ENCODE measurements around the gene F12. TPM values are rescaled to one million over a fixed set of nuclear protein-coding genes. Genes with fewer than 3 reads are reported as not detected.

Gene F12
- total and polyA plus RNA-seq, 10 donors = 0.60 to 2.3 (median 1.1) TPM

DNA sequence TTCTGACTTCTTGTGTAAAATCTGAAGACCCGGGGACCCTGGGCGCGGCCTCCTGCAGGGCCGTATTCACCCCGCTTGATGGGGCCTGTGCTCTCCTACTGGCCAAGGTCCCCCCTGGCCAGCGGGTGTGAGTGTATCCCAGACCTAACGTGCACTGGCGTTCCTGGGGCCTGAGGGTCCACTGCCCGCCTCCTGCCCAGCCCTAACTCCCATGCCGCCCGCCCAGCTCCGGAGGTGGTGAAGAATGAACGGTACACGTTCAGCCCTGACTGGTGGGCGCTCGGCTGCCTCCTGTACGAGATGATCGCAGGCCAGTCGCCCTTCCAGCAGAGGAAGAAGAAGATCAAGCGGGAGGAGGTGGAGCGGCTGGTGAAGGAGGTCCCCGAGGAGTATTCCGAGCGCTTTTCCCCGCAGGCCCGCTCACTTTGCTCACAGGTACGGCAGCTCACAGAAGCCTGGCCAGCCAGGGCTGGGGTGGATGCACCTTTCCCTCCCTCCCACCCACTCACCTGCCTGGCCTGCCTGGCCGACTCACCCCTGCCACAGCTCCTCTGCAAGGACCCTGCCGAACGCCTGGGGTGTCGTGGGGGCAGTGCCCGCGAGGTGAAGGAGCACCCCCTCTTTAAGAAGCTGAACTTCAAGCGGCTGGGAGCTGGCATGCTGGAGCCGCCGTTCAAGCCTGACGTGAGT lies 26.6 kb upstream of the F12 start:
- intact Hi-C loops (cut with DNase I; ENCODE audit: low total_unique reads) = no loop called here
- no peak overlapping the region for H3K4me3 ChIP-seq
- H3K36me3 ChIP-seq = peaks cover 12 to 100% (median 87%) of the 10 kb centered on the region in 6 donors
- H3K4me1 ChIP-seq = peaks cover 25 to 98% (median 47%) of the 10 kb centered on the region in 6 donors
- 94 to 97% (median 95%) methylated on average over 34 to 37 of the region's 37 CpGs for WGBS, 5 donors
- H3K9me3 ChIP-seq = no peaks in the 10 kb centered on the region
- H3K27ac ChIP-seq = peak overlapping the region in 3 of 8 donors; percentile 35 to 99 (median 99)
- no peaks in the 10 kb centered on the region for H3K27me3 ChIP-seq (replicated peaks in 1 of 7)
- TF ChIP-seq POLR2AphosphoS5 (IDR thresholded peaks at IDR 0.05) (peak in 2 of 3 donors; percentile 27 to 71), CTCF (IDR thresholded peaks at IDR 0.05 in 8 of 11, conservative IDR thresholded peaks at IDR 0.05 in 3 of 11) (no peak)
- DNase-seq = no peak

GRCh38 chr5:177434942-177435738 lies 25.8 kb upstream of the F12 start:
- Histone ChIP-seq H3K9me3 (no peaks in the 10 kb centered on the region), H3K27me3 (replicated peaks in 1 of 7) (no peaks in the 10 kb centered on the region), H3K4me1 (peaks cover 33 to 98% (median 52%) of the 10 kb centered on the region in 6 donors), H3K27ac (peak overlapping the region in 4 of 8 donors; percentile 96 to 99 (median 99)), H3K4me3 (no peak overlapping the region), H3K36me3 (peaks cover 12 to 100% (median 87%) of the 10 kb centered on the region in 6 donors)
- TF ChIP-seq POLR2A (IDR thresholded peaks at IDR 0.05) (no peak), CTCF (IDR thresholded peaks at IDR 0.05 in 8 of 11, conservative IDR thresholded peaks at IDR 0.05 in 3 of 11) (no peak), POLR2AphosphoS5 (IDR thresholded peaks at IDR 0.05) (peak in 1 of 3 donors; percentile 2)
- 90 to 94% (median 91%) methylated on average over 17 to 20 of the region's 20 CpGs for WGBS, 5 donors
- DNase-seq = peak; percentile 76
- intact Hi-C loops (cut with DNase I; ENCODE audit: low total_unique reads) = no loop called here

DNA sequence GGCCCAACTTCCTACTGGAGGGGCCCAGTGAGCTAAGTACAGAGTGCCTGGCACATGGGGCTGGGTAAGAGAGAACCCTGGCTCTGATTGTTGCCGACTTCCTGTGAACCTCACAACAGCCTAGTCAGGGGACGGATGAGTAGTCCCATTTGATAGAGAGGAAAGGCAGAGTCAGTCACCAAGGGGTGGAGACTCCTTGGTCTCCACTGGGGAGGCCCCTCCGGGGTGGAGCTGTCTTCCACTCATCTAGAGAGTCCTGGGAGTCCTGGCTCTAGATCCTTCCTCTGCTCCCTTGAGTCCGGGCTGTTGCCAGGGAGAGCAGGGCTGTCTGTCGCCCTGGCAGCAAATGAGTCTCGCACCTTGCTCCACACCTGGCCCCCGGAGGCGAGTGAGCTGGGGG lies 25.1 kb upstream of the F12 start:
- H3K4me1 ChIP-seq = peaks cover 40 to 98% (median 59%) of the 10 kb centered on the region in 6 donors
- intact Hi-C loops (cut with DNase I; ENCODE audit: low total_unique reads) = no loop called here
- TF ChIP-seq POLR2A (IDR thresholded peaks at IDR 0.05) (no peak), CTCF (IDR thresholded peaks at IDR 0.05 in 8 of 11, conservative IDR thresholded peaks at IDR 0.05 in 3 of 11) (no peak), POLR2AphosphoS5 (IDR thresholded peaks at IDR 0.05) (peak in 2 of 3 donors; percentile 25 to 46)
- DNase-seq = no peak
- no peaks in the 10 kb centered on the region for H3K9me3 ChIP-seq
- H3K4me3 ChIP-seq = no peak overlapping the region
- H3K27me3 ChIP-seq (replicated peaks in 1 of 7) = no peaks in the 10 kb centered on the region
- H3K36me3 ChIP-seq = peaks cover 12 to 99% (median 85%) of the 10 kb centered on the region in 6 donors
- whole genome bisulfite sequencing, 5 donors = 77 to 94% (median 86%) methylated on average over 4 to 8 of the region's 8 CpGs
- H3K27ac ChIP-seq = peak overlapping the region in 6 of 8 donors; percentile 21 to 99 (median 98)
